Endothelial cell of umbilical vein (primary cell): ENCODE measurements around the gene MS4A12.

Experiments
- CTCF ChIP-seq, 2 donors: IDR thresholded peaks; 1 replicate in 1 of 2; 2 replicates in 1 of 2; pipeline ENCODE4 v1.5.1; 2011; ENCODE audit warnings: low read length in 2 of 2, mild to moderate bottlenecking in 2 of 2, moderate library complexity in 2 of 2, control low read depth in 1 of 2, inconsistent platforms in 1 of 2, low read depth in 1 of 2; ENCODE audit not compliant: insufficient read depth in 1 of 2; ENCODE audit errors: extremely low read depth in 1 of 2
- EZH2 ChIP-seq: IDR thresholded peaks from 2 replicates; pipeline ENCODE4 v1.6.1; 2012; ENCODE audit warnings: borderline replicate concordance, low read depth, mild to moderate bottlenecking, moderate library complexity, low read length, inconsistent platforms; ENCODE audit not compliant: severe bottlenecking
- JUN ChIP-seq: IDR thresholded peaks from 2 replicates; pipeline ENCODE4 v1.6.1; 2011; ENCODE audit warnings: borderline replicate concordance, low read depth; ENCODE audit not compliant: insufficient read length, insufficient read depth
- MAX ChIP-seq: IDR thresholded peaks from 2 replicates; pipeline ENCODE4 v1.6.1; 2011; ENCODE audit not compliant: insufficient read depth, insufficient read length
- POLR2A ChIP-seq: IDR thresholded peaks from 2 replicates; pipeline ENCODE4 v1.6.1; 2012; ENCODE audit warnings: low read depth, mild to moderate bottlenecking, control low read depth, low read length
- POLR2AphosphoS5 ChIP-seq: IDR thresholded peaks from 2 replicates; pipeline ENCODE4 v1.6.1; 2012; ENCODE audit warnings: low read depth, mild to moderate bottlenecking, control low read depth, low read length, moderate library complexity; ENCODE audit not compliant: insufficient read depth

- TF ChIP-seq POLR2A (no peak), CTCF (IDR thresholded peaks at IDR 0.05; ENCODE audit: extremely low read depth in 1 of 2, insufficient read depth in 1 of 2, low read depth in 1 of 2, low read length in 2 of 2) (peak in 1 of 2 donors; percentile 37), EZH2 (no peak), JUN (no peak), POLR2AphosphoS5 (no peak), MAX (no peak)
Measured at GRCh38 chr11:60485987-60486386, 6.6 kb upstream of the MS4A12 start.
